Posterior vena cava (tissue), 2 donors: ENCODE data around the gene PROM1. TPM values are rescaled to one million over a fixed set of nuclear protein-coding genes. Genes with fewer than 3 reads are reported as not detected.

Experiments used
- DNase-seq: peaks from one replicate; pipeline ENCODE4 v3.0.0-alpha.2; 2020; ENCODE audit warnings: low spot score
- intact Hi-C, 2 donors: fragments of 100-400 bp; cut with DNase I; formaldehyde crosslinking; loops; one replicate each; pipeline versions ENCODE4 v1.14.1 to v1.14.2; 2022 to 2023
- total RNA-seq, 2 donors: library from RNA; stranded (reverse); fragmentation: NEBNext Ultra II Directional; extraction: Animal tissue kit (Norgen Biotek cat#: 25700); gene quantifications; one replicate each; pipeline ENCODE4 v1.2.1, GENCODE V29; 2021
- donor health status: DM: yes; HTN: yes; CAD: no.
- donor health status: DM: yes; HTN: yes; CAD: no.

PROM1 gene
- total RNA-seq, 2 donors from 2014 or later, result 0.43 TPM; not detected in 1

GRCh38 chr4:16034010-16034748, 49.6 kb downstream of the PROM1 start:
- no peak for DNase-seq
- intact Hi-C loops, result no loop called here

GRCh38 chr4:16032396-16032770, 51.4 kb downstream of the PROM1 start:
- no peak for DNase-seq
- intact Hi-C loops, result no loop called here

GRCh38 chr4:16031546-16032395, 52.1 kb downstream of the PROM1 start:
- intact Hi-C loops, result no loop called here
- no peak for DNase-seq

- intact Hi-C loops, result loop anchor here (5.0 to 10.0 kb wide), 2 partner anchors 167 to 175 kb away; no protein-coding TSS in a partner anchor
- no peak for DNase-seq
Observed at GRCh38 chr4:16029886-16030285, 53.9 kb downstream of the PROM1 start.

GRCh38 chr4:16029262-16029661, 54.6 kb downstream of the PROM1 start:
- no peak for DNase-seq
- intact Hi-C loops, result loop anchor here (5.0 to 10.0 kb wide), 2 partner anchors 168 to 176 kb away; no protein-coding TSS in a partner anchor

- intact Hi-C loops, result loop anchor here (2.0 to 10.0 kb wide), 3 partner anchors 170 to 237 kb away; no protein-coding TSS in a partner anchor
- no peak for DNase-seq
Observed at GRCh38 chr4:16027626-16028025, 56.2 kb downstream of the PROM1 start.

GRCh38 chr4:16027114-16027513, 56.7 kb downstream of the PROM1 start:
- intact Hi-C loops, result loop anchor here (2.0 to 10.0 kb wide), 3 partner anchors 170 to 238 kb away; no protein-coding TSS in a partner anchor
- no peak for DNase-seq

GRCh38 chr4:16026160-16026761, 57.6 kb downstream of the PROM1 start:
- DNase-seq, result no peak
- intact Hi-C loops, result loop anchor here (2.0 to 10.0 kb wide), 3 partner anchors 171 to 239 kb away; no protein-coding TSS in a partner anchor

- DNase-seq, result no peak
- intact Hi-C loops, result loop anchor here (5.0 to 10.0 kb wide), 2 partner anchors 172 to 180 kb away; no protein-coding TSS in a partner anchor
Observed at GRCh38 chr4:16025268-16025667, 58.6 kb downstream of the PROM1 start.

GRCh38 chr4:16023776-16024408, 59.9 kb downstream of the PROM1 start:
- intact Hi-C loops, result loop anchor here in 1 of 2 donors (10.0 kb wide), 1 partner anchor 181 kb away; no protein-coding TSS in a partner anchor
- DNase-seq, result no peak

- no peak for DNase-seq
- intact Hi-C loops, result loop anchor here in 1 of 2 donors (10.0 kb wide), 1 partner anchor 183 kb away; no protein-coding TSS in a partner anchor
Observed at GRCh38 chr4:16021804-16022560, 61.8 kb downstream of the PROM1 start.

GRCh38 chr4:16019649-16020048, 64.2 kb downstream of the PROM1 start:
- intact Hi-C loops, result loop anchor here in 1 of 2 donors (10.0 kb wide), 1 partner anchor 185 kb away; no protein-coding TSS in a partner anchor
- no peak for DNase-seq

GRCh38 chr4:16018841-16019240, 65.0 kb downstream of the PROM1 start:
- no peak for DNase-seq
- intact Hi-C loops, result no loop called here

- intact Hi-C loops, result no loop called here
- DNase-seq, result no peak
Observed at GRCh38 chr4:16018061-16018676, 65.7 kb downstream of the PROM1 start.

GRCh38 chr4:16016536-16016935, 67.3 kb downstream of the PROM1 start:
- intact Hi-C loops, result no loop called here
- no peak for DNase-seq

- intact Hi-C loops, result no loop called here
- DNase-seq, result no peak
Observed at GRCh38 chr4:16011173-16011572, 72.7 kb downstream of the PROM1 start.

- intact Hi-C loops, result no loop called here
- DNase-seq, result no peak
Observed at GRCh38 chr4:16009153-16009552, 74.7 kb downstream of the PROM1 start.
